ENCODE measurements around the gene NOS1.
A peak's percentile ranks its signal among the peaks of the same experiment; 100 is the strongest.
"Not testable (repeated sequence)": the region's sequence is repeated elsewhere in the genome, so short reads cannot be mapped to it uniquely, and the experiment has no call there.

NOS1 gene

GRCh38 chr12:117202033-117202432, 159.4 kb downstream of the NOS1 start:
- DNase-seq = no peak

GRCh38 chr12:117199956-117200744, 161.3 kb downstream of the NOS1 start:
- not testable (repeated sequence) for DNase-seq

- DNase-seq = not testable (repeated sequence)
Measured at GRCh38 chr12:117196334-117196733, 165.1 kb downstream of the NOS1 start.

- DNase-seq = not testable (repeated sequence)
Measured at GRCh38 chr12:117195027-117195426, 166.4 kb downstream of the NOS1 start.

GRCh38 chr12:117193903-117194302, 167.5 kb downstream of the NOS1 start:
- DNase-seq = no peak

GRCh38 chr12:117192581-117192980, 168.8 kb downstream of the NOS1 start:
- not testable (repeated sequence) for DNase-seq

GRCh38 chr12:117192057-117192456, 169.4 kb downstream of the NOS1 start:
- no peak for DNase-seq

GRCh38 chr12:117190210-117190781, 171.1 kb downstream of the NOS1 start, which contains the start of gene FBXO21:
TSS of gene FBXO21 (minus strand) at chr12:117190470. CDS start at chr12:117190456, 14 bp downstream.
- peak; percentile 94 for DNase-seq

GRCh38 chr12:117189725-117190209, 171.7 kb downstream of the NOS1 start:
- DNase-seq = peak; percentile 39

GRCh38 chr12:117188961-117189724, 172.3 kb downstream of the NOS1 start:
- no peak for DNase-seq

- no peak for DNase-seq
Measured at GRCh38 chr12:117188121-117188665, 173.2 kb downstream of the NOS1 start.

GRCh38 chr12:117187421-117187820, 174.0 kb downstream of the NOS1 start:
- DNase-seq = no peak

GRCh38 chr12:117182866-117183265, 178.6 kb downstream of the NOS1 start:
- DNase-seq = no peak

- DNase-seq = not testable (repeated sequence)
Measured at GRCh38 chr12:117181468-117181843, 180.0 kb downstream of the NOS1 start.

GRCh38 chr12:117180758-117181467, 180.5 kb downstream of the NOS1 start:
- no peak for DNase-seq

- DNase-seq = no peak
Measured at GRCh38 chr12:117178745-117179144, 182.7 kb downstream of the NOS1 start.

GRCh38 chr12:117178301-117178700, 183.1 kb downstream of the NOS1 start:
- no peak for DNase-seq

- no peak for DNase-seq
Measured at GRCh38 chr12:117172168-117172567, 189.3 kb downstream of the NOS1 start.

- no peak for DNase-seq
Measured at GRCh38 chr12:117171499-117172162, 189.8 kb downstream of the NOS1 start.

GRCh38 chr12:117169548-117169947, 191.9 kb downstream of the NOS1 start:
- DNase-seq = no peak

GRCh38 chr12:117168976-117169375, 192.4 kb downstream of the NOS1 start:
- DNase-seq = no peak

GRCh38 chr12:117167769-117168168, 193.7 kb downstream of the NOS1 start:
- DNase-seq = no peak
